ENCODE measurements around the gene POLD2.
"Not testable (repeated sequence)": the region's sequence is repeated elsewhere in the genome, so short reads cannot be mapped to it uniquely, and the experiment has no call there.

Gene POLD2

DNA sequence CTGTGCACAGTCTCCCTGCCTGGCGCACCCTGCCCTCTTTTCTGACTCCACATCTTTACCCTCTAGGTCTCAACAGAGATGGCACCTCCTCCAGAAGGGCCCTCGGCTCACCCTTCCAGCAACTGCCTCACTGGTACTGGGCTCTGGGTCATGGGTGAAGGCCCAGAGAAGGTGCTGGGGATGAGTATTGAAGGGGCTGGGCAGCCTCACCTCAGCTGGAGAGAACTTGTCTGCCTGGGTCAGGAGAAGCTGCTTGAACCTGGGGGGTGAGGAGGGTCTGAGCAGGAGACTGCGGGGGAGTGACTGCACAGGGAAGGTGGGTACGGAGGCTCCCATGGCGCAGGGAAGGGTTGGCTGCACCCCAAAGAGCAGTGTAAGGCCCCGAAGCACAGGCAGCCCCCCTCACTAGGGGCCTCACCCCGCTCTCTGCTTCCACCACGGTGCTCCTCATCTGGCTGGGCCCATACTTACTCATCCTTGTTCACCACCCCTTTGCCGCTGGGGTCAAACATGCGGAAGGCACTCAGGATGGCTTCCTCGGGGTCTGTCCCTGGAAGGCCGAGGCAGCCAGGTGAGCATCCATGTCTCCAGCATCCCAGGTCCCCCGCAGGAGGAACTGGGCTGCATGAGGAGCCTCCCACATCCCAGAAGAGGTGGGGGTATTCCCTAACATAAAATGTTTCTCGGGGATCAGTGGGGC lies 16.1 kb upstream of the POLD2 start:
- DNase-seq (ENCODE audit: low read depth in 3 of 3) = no peak

GRCh38 chr7:44138698-44139097 lies 15.3 kb upstream of the POLD2 start:
- DNase-seq (ENCODE audit: low read depth in 3 of 3) = no peak

GRCh38 chr7:44136731-44137130 lies 13.4 kb upstream of the POLD2 start:
- no peak for DNase-seq (ENCODE audit: low read depth in 3 of 3)

DNA sequence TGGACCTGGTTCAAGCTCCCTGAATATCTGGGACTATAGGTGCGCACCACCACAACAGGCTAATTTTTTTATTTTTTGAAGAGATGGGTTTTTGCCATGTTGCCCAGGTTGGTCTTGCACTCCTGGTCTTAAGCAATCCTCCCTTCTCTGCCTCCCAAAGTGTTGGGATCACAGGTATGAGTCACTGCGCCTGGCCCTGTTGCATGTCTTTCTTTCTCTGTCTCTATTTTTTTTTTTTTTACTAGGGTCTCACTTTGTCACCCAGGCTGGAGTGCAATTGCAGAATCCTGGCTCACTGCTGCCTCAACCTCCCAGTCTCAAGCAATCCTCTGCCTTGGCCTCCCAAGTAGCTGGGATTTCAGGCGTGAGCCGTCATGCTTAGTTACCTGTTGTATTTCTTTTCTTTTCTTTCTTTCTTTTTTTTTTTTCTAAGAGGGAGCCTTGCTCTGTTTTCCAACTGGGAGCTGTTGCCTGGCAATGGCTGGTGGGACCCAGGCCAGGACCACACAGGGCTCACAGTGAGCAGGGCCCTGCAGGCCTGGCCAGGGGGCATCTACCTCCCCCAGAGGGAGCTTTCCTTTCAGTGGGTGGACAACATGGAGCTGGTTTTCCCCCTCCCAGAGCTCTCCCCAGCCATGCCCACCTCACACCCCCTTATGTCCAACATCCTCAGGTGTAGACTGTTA lies 11.7 kb upstream of the POLD2 start:
- DNase-seq (ENCODE audit: low read depth in 3 of 3) = no peak

GRCh38 chr7:44133295-44133694 lies 9.9 kb upstream of the POLD2 start:
- no peak for DNase-seq (ENCODE audit: low read depth in 3 of 3)

- no peak for DNase-seq (ENCODE audit: low read depth in 3 of 3)
Measured at GRCh38 chr7:44132039-44132438, 8.7 kb upstream of the POLD2 start.

GRCh38 chr7:44131173-44132029 lies 8.1 kb upstream of the POLD2 start:
- DNase-seq (ENCODE audit: low read depth in 3 of 3) = no peak

DNA sequence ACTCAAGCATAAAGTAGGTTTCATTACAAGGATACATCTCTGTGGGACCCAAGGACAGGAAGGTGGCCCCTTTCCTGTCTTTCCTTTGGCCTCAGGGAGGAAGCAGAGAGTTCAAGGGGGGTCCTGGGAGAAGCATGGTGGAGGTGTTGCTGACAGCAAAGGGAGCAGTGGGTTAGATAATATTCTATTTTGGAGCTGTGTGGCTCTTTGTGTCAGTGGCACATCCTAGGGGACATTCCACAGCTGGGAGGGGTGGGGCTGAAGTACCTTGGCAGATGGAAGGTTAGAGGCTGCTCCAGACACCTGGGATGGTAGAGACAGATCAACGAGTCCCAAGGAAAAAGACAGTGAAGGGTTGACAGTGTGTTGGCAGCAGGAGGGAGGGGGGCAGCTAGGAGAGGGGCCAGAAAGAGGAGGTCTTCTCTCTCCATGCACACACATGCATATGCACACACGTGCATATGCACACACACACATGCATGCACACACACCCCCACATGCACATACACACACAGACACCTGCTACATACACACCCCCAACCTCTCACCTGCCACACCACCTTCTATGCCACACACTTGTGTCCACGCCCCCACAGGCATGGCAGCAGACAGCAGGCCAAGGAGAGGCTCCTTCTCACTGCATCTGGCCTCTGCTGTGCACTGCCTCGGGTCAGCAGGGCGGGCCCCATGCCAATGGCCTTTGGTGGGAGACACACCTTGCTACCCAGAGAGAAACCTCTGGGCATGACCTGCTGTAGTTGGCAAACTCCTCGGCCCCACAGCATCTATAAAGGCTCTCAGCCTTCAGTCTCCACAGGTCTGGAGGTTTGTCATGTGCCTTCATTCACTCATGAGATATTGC lies 5.6 kb upstream of the POLD2 start:
- DNase-seq (ENCODE audit: low read depth in 3 of 3) = no peak

DNA sequence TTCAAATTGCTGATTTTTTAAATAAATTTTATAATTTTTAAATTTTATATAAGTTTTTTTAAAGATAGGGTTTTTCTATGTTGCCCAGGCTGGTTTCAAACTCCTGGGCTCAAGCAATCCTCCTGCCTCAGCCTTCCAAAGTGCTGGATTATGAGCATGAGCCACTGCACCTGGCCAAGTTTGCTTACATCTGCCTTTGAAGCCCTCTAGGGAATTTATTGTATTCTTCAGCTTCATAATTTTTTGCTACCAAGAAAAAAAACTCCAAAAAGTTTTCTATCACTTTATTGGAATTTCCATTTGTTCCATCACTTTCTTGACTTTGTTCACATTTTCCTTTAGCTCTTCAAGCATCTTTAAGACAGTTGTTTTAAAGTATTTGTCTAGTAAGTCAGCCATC lies 3.8 kb upstream of the POLD2 start:
- no peak for DNase-seq (ENCODE audit: low read depth in 3 of 3)

DNA sequence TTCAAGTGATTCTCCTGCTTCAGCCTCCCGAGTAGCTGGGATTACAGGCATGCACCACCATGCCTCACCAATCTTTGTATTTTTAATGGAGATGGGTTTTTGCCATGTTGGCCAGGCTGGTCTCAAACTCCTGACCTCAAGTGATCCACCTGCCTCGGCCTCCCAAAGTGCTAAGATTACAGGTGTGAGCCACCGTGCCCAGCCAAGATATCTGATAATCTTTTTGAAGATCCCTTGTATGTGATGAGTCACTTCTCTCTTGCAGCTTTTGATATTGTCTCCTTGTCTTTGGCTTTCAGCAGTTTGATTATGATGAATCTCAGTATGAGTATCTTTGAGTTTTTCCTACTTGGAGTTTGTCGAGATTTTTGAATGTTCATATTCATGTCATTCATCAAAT lies 3.2 kb upstream of the POLD2 start:
- not testable (repeated sequence) for DNase-seq (ENCODE audit: low read depth in 3 of 3)

- DNase-seq (ENCODE audit: low read depth in 3 of 3) = no peak
Measured at GRCh38 chr7:44124822-44125202, 1.5 kb upstream of the POLD2 start.

DNA sequence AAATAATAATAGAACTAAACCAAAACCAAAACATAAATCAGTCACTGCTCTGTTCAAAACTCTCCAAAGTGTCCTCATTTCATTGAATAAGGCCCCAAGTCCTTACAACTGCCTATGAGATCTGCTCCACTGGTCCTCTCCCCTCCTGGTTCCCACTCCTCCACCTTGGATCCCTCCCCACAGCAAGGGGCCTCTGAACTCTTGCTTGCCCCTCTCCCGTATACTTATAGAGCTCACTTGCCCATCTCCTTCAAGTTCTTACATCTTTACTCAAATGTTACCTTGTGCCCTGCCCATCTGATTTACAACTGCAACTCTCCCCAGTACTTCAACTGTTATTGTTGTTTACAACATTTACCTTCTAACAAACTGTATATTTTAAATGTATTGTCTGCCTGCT lies 819 bp downstream of the POLD2 start:
- no peak for DNase-seq (ENCODE audit: low read depth in 3 of 3)

- DNase-seq (ENCODE audit: low read depth in 3 of 3) = no peak
Measured at GRCh38 chr7:44121761-44122420, 1.5 kb downstream of the POLD2 start.

- no peak for DNase-seq (ENCODE audit: low read depth in 3 of 3)
Measured at GRCh38 chr7:44120395-44120794, 3.0 kb downstream of the POLD2 start.

GRCh38 chr7:44119829-44120380 lies 3.4 kb downstream of the POLD2 start:
- no peak for DNase-seq (ENCODE audit: low read depth in 3 of 3)

GRCh38 chr7:44117801-44118429 lies 5.4 kb downstream of the POLD2 start:
- DNase-seq (ENCODE audit: low read depth in 3 of 3) = no peak

DNA sequence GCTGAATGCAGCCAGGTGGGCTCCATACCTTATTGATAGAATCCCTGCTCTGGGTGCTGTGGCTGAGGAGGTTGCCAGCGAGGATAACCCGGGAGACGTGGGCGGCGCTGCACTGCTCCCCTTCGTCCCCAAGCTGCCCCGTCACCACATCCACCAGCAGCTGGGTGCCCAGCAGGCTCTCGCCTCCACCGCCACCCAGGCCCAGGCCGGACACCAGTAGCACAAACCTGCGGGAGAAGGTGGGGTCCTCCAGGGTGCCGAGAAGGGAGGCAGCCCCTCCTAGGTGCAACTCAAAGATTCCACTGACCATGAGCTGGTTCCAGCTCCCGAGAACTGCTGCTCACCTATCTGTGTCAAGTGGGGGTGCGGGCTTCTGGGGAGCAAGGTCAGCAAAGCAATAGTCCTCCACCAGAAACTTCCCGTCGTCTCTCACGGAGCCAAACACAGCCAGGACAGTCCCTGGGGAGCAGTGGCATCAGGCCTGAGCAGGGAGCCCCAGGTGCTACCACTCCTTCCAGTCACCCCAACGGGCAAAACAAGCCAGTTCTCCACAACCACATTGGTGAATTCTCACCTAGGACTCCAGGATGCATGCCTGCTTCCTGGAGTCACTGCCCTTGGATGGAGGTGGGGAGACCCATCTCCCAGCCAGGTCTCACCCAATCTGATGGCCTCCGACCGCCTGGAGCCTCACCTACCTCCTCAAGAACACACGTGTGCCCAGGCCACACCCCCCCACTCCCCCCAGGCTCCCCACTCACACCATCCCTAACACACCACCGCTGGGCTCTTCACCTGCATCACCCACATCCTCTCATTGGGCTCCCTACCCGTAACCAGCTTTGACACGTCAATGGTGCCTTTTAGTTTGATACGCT lies 6.3 kb downstream of the POLD2 start:
- no peak for DNase-seq (ENCODE audit: low read depth in 3 of 3)

GRCh38 chr7:44116087-44116788 lies 7.1 kb downstream of the POLD2 start:
- no peak for DNase-seq (ENCODE audit: low read depth in 3 of 3)

All from stimulated activated CD4-positive, alpha-beta T cell treated with anti-CD3 and anti-CD28 coated beads, TNF-alpha, amount 100 ng/mL, for 4 hours (primary cell).